GM23338 (cell line): Measurements from ENCODE around the gene TSPYL4. TPM values are rescaled to one million over a fixed set of nuclear protein-coding genes. Genes with fewer than 3 reads are reported as not detected.

Experiments used
- ATAC-seq: fragments of 200-7000 bp; cut with Tn5 transposase; 3 replicates; pipeline ENCODE4 v1.9.1; 2020
- DNase-seq: peaks from one replicate; pipeline ENCODE4 v3.0.0-alpha.2; 2015; ENCODE audit warnings: low spot score
- H2AFZ ChIP-seq: fragments of 200-600 bp; sonication (generic); 2 replicates; pipeline ENCODE4 v1.8.0; 2016; ENCODE audit warnings: antibody characterized with exemption, mild to moderate bottlenecking, moderate library complexity
- H3F3A ChIP-seq: fragments of 200-600 bp; sonication (generic); replicated peaks from 2 replicates; pipeline ENCODE4 v1.8.0; 2017; ENCODE audit warnings: antibody characterized with exemption, mixed run types, low read depth
- H3K27ac ChIP-seq: fragments of 200-600 bp; sonication (generic); 2 replicates; pipeline ENCODE4 v1.6.1; 2016; ENCODE audit warnings: low read depth
- H3K27me3 ChIP-seq: fragments of 200-600 bp; sonication (generic); 2 replicates; pipeline ENCODE4 v1.8.0; 2016; ENCODE audit warnings: mild to moderate bottlenecking, mixed run types, moderate library complexity; ENCODE audit not compliant: insufficient read depth
- H3K36me3 ChIP-seq: fragments of 200-600 bp; sonication (generic); 2 replicates; pipeline ENCODE4 v1.8.0; 2016; ENCODE audit warnings: mild to moderate bottlenecking; ENCODE audit not compliant: insufficient read depth
- H3K4me1 ChIP-seq: fragments of 200-600 bp; sonication (generic); 2 replicates; pipeline ENCODE4 v1.8.0; 2016; ENCODE audit warnings: mild to moderate bottlenecking, moderate library complexity; ENCODE audit not compliant: insufficient read depth
- H3K4me2 ChIP-seq: fragments of 200-600 bp; sonication (generic); 2 replicates; pipeline ENCODE4 v1.7.1; 2017; ENCODE audit warnings: mixed run types
- H3K4me3 ChIP-seq: fragments of 200-600 bp; sonication (generic); 2 replicates; pipeline ENCODE4 v1.6.1; 2016; ENCODE audit warnings: mixed run types
- H3K79me2 ChIP-seq: fragments of 200-600 bp; sonication (generic); replicated peaks from 2 replicates; pipeline ENCODE4 v1.8.0; 2017; ENCODE audit warnings: mild to moderate bottlenecking; ENCODE audit not compliant: insufficient read depth
- H3K9me2 ChIP-seq: fragments of 200-600 bp; sonication (generic); 2 replicates; pipeline ENCODE4 v1.8.0; 2017; ENCODE audit not compliant: insufficient read depth
- H4K20me1 ChIP-seq: fragments of 200-600 bp; sonication (generic); replicated peaks from 2 replicates; pipeline ENCODE4 v1.8.0; 2017; ENCODE audit warnings: mild to moderate bottlenecking; ENCODE audit not compliant: insufficient read depth
- H3K27ac Mint-ChIP-seq: 2 replicates; pipeline ENCODE4 v1.8.0; 2020; ENCODE audit warnings: inconsistent platforms, mild to moderate bottlenecking, moderate library complexity, mixed read lengths
- H3K27me3 Mint-ChIP-seq: 3 replicates; pipeline ENCODE4 v1.8.0; 2022; ENCODE audit warnings: low read depth, mild to moderate bottlenecking, moderate library complexity, mixed read lengths, inconsistent platforms; ENCODE audit not compliant: insufficient read depth, poor library complexity
- H3K36me3 Mint-ChIP-seq: 3 replicates; pipeline ENCODE4 v1.8.0; 2021; ENCODE audit warnings: low read depth, mild to moderate bottlenecking, inconsistent platforms, moderate library complexity, mixed read lengths
- H3K4me1 Mint-ChIP-seq: 3 replicates; pipeline ENCODE4 v1.8.0; 2020; ENCODE audit warnings: mild to moderate bottlenecking, inconsistent platforms, mixed read lengths
- H3K4me3 Mint-ChIP-seq: 3 replicates; pipeline ENCODE4 v1.8.0; 2021; ENCODE audit warnings: moderate library complexity, mild to moderate bottlenecking, inconsistent platforms, mixed read lengths
- H3K9me3 Mint-ChIP-seq: 3 replicates; pipeline ENCODE4 v1.8.0; 2020; ENCODE audit warnings: moderate library complexity, mild to moderate bottlenecking, inconsistent platforms, mixed read lengths
- CREB1 ChIP-seq: fragments of 250-450 bp; sonication (Bioruptor Pico); IDR thresholded peaks from 2 replicates; pipeline ENCODE4 v1.5.0; 2020; ENCODE audit warnings: low read depth, mild to moderate bottlenecking, moderate library complexity
- CTCF ChIP-seq, 2 experiments: fragments of 200-600 bp in 1 of 2; sonication (generic) in 1 of 2; conservative IDR thresholded peaks; 2 replicates each; pipeline versions ENCODE4 v1.5.1 to v1.6.1; 2016 to 2017; ENCODE audit warnings: antibody characterized with exemption in 2 of 2, low read depth in 2 of 2, mild to moderate bottlenecking in 2 of 2, moderate library complexity in 1 of 2
- ETS1 ChIP-seq: IDR thresholded peaks from 2 replicates; pipeline ENCODE4 v1.6.1; 2016; ENCODE audit warnings: antibody characterized with exemption
- EZH2 ChIP-seq: fragments of 200-600 bp; sonication (generic); IDR thresholded peaks from one replicate; pipeline ENCODE4 v1.8.0; 2017; ENCODE audit warnings: antibody characterized with exemption, mild to moderate bottlenecking, low read depth; ENCODE audit not compliant: unreplicated experiment
- EZH2phosphoT487 ChIP-seq: fragments of 200-600 bp; sonication (generic); IDR thresholded peaks from one replicate; pipeline ENCODE4 v1.8.1; 2018; ENCODE audit warnings: antibody characterized with exemption; ENCODE audit not compliant: unreplicated experiment
- JUNB ChIP-seq: IDR thresholded peaks from one replicate; pipeline ENCODE4 v1.6.1; 2016; ENCODE audit warnings: antibody characterized with exemption; ENCODE audit not compliant: unreplicated experiment
- POLR2AphosphoS5 ChIP-seq: IDR thresholded peaks from 2 replicates; pipeline ENCODE4 v1.6.1; 2016; ENCODE audit warnings: antibody characterized with exemption, low read depth
- STAT1 ChIP-seq: IDR thresholded peaks from one replicate; pipeline ENCODE4 v1.6.1; 2016; ENCODE audit warnings: antibody characterized with exemption; ENCODE audit not compliant: unreplicated experiment
- ZNF114 ChIP-seq: fragments of 250-450 bp; sonication (Bioruptor Pico); IDR thresholded peaks from 2 replicates; pipeline ENCODE4 v1.5.0; 2020; ENCODE audit warnings: mild to moderate bottlenecking, moderate library complexity
- ZNF331 ChIP-seq: fragments of 250-450 bp; sonication (Bioruptor Pico); IDR thresholded peaks from 2 replicates; pipeline ENCODE4 v1.5.0; 2020; ENCODE audit warnings: low read depth, mild to moderate bottlenecking, moderate library complexity
- ZNF462 ChIP-seq: fragments of 250-450 bp; sonication (Bioruptor Pico); IDR thresholded peaks from 2 replicates; pipeline ENCODE4 v1.5.0; 2020; ENCODE audit warnings: mild to moderate bottlenecking, moderate library complexity
- polyA plus RNA-seq: library from polyadenylated mRNA; unstranded; fragments of >200 nt; fragmentation: Nextera tagmentation; extraction: Ambion mirVana; gene quantifications from 2 replicates; pipeline ENCODE4 v1.2.1, GENCODE V29; 2016
- total RNA-seq: library from RNA; depleted of rRNA; stranded (reverse); fragments of >200 nt; shearing (Covaris generic); gene quantifications from 2 replicates; pipeline ENCODE4 v1.2.3, GENCODE V29; 2014

TSPYL4 gene
- total and polyA plus RNA-seq, 2 experiments from 2014 or later, result 13.2 to 19.8 TPM

GRCh38 chr6:116239856-116240255, 14.0 kb downstream of the TSPYL4 start:
- H3K4me3 ChIP-seq, result no peak overlapping the region
- Mint-ChIP-seq H3K27me3 (peaks cover 2% of the 10 kb centered on the region), H3K27ac (no peak overlapping the region), H3K4me1 (no peaks in the 10 kb centered on the region), H3K4me3 (no peak overlapping the region), H3K9me3 (no peaks in the 10 kb centered on the region), H3K36me3 (peaks cover 9% of the 10 kb centered on the region; the same call in 2 of the 3 replicates)
- no peak overlapping the region for H2AFZ ChIP-seq
- no peaks in the 10 kb centered on the region for H3F3A ChIP-seq
- ATAC-seq (no peak), DNase-seq (no peak)
- H3K27ac ChIP-seq, result no peak overlapping the region
- H4K20me1 ChIP-seq, result no peaks in the 10 kb centered on the region
- no peak overlapping the region for H3K4me2 ChIP-seq
- H3K4me1 ChIP-seq, result no peaks in the 10 kb centered on the region
- H3K79me2 ChIP-seq, result no peaks in the 10 kb centered on the region
- TF ChIP-seq ZNF331 (CRISPR knock-in tag) (no peak), POLR2AphosphoS5 (no peak), EZH2phosphoT487 (no peak), STAT1 (no peak), JUNB (no peak), EZH2 (no peak), ETS1 (no peak), ZNF462 (no peak), CREB1 (CRISPR knock-in tag) (no peak), ZNF114 (no peak), CTCF (conservative IDR thresholded peaks at IDR 0.05; ENCODE audit: low read depth in 2 of 2) (no peak)
- no peaks in the 10 kb centered on the region for H3K27me3 ChIP-seq
- peaks cover 15% of the 10 kb centered on the region for H3K36me3 ChIP-seq
- H3K9me2 ChIP-seq, result no peaks in the 10 kb centered on the region
